C1 segment of cervical spinal cord (tissue), 14 donors: ENCODE measurements around the gene NOTUM.
A peak's percentile ranks its signal among the peaks of the same experiment; 100 is the strongest.

ENCODE experiments used
- DNase-seq, 14 donors: peaks; one replicate each; lab custom pipeline; 2025; lab: John Stamatoyannopoulos, UW

Gene NOTUM

GRCh38 chr17:81939881-81940385 is 21.1 kb downstream of the NOTUM start:
- DNase-seq: peak in 10 of 14 donors; percentile 24 to 84 (median 57)

DNA sequence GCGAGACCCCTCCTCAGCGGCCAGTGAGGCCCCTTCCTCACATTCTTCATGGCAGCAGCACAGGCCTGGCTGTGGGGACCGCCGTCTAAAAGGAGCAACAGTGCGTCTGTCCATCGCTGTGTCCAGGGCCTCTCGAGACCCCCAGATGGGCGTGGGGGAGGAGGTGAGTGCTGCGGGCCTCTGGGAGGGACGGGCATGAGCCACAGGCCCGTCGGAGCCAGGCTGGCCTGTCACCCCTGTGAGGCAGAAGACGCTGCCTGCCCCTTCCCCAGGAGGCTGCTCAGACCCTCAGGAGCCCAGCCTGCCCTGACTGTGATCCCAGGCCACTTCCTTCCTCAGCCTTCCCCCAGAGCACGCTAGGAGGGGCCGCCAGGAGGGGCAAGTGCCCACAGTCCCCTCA is 21.8 kb downstream of the NOTUM start:
- DNase-seq: no peak

DNA sequence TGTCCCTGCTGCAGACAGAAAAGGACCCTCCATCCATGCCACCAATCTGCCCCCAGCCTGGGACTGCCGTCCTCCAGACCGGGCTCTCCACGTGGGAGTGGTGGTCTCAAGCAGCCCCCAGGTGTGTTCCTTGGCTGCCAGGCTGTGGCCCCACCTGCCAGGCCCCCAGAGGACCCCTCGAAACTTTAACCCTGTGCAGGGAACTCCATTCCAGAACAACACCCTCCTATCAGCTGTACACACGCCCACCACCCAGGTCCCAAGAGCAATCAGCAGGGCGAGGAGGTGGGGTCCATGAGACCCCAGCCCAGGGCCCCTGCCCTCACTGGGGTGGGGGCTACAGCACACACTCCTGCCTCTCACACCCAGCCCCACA is 25.3 kb downstream of the NOTUM start:
- DNase-seq: no peak

GRCh38 chr17:81934850-81935708 is 25.9 kb downstream of the NOTUM start:
- no peak for DNase-seq

DNA sequence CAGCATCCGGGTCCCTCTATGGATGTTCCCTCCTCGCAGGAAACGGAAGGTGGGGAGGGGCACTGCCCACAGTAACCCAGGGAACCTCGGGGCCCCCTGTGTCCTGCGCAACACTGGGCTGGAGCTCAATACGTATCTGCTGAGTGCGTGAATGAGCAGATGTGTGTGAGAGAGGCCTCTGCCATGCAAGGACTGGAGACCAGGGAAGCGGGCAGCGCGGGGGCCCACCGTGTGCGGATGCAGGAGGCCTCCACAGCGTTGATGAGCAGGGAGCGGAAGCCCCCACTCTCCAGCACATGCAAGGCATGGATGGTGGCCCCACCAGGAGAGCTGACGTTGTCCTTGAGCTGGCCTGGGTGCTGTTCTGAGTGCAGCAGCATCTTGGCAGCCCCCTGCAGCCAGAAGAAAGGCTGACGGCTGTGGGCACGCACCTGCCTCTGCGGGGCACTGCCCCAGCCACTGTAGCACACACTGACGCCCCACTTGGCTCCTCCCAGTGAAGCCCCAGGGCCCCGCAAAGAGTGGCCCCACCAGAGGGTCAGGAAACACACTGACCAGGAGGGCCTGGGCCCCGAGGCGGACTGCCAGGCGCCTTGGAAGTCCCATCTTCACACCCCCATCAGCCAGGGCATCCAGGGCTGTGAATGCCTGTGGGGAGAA is 26.8 kb downstream of the NOTUM start:
- DNase-seq: no peak

- no peak for DNase-seq
Measured at GRCh38 chr17:81933178-81933699, 27.7 kb downstream of the NOTUM start.

- DNase-seq: no peak
Measured at GRCh38 chr17:81932333-81932983, 28.5 kb downstream of the NOTUM start.

GRCh38 chr17:81931557-81932332 is 29.2 kb downstream of the NOTUM start:
- no peak for DNase-seq

GRCh38 chr17:81931189-81931556 is 29.8 kb downstream of the NOTUM start:
- DNase-seq: no peak

DNA sequence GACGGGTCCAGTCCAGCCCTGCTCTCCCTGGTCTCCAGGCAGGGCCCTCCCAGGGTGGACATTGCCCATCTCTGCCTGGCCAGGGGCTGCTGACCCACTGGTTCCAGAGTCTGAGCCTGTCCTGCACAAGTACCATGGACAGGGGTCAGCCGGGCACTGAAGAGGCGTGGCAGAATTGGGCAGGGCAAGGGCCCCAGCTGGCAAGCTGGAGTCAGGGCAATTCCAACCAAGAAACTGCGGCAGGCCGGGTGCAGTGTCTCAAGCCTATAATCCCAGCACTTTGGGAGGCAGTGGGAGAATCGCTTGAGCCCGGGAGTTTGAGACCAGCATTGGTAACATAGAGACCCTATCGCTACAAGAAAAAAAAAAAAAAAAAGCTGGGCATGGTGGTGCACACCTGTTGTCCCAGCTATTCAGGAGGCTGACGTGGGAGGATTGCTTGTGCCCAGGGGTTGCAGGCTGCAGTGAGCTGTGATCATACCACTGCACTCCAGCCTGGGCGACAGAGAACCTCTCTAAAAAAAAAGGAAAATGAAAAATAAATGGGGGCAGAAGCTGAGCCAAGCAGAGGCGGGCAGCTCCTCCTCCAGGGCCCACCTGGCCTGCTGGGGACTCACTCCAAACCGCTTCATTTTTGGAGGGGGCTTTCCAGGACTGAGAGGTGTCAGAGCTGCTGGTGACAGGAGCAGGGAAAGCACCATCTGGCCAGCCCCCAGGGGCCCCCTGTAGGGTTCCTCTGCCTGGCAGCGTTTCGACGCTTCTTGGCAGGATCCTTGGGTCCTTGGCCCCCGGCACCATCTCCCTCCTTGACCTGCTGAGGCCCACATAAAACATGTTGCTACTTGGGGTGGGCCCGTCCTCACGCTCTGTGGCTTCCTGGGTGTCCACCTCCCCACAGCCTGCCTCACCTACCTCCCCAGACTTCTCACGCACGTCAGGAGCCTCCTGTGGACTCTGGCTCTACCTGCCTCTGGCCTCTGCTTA is 30.6 kb downstream of the NOTUM start:
- DNase-seq: no peak

GRCh38 chr17:81929253-81930141 is 31.5 kb downstream of the NOTUM start:
- no peak for DNase-seq

GRCh38 chr17:81928544-81929252 is 32.3 kb downstream of the NOTUM start:
- DNase-seq: no peak

DNA sequence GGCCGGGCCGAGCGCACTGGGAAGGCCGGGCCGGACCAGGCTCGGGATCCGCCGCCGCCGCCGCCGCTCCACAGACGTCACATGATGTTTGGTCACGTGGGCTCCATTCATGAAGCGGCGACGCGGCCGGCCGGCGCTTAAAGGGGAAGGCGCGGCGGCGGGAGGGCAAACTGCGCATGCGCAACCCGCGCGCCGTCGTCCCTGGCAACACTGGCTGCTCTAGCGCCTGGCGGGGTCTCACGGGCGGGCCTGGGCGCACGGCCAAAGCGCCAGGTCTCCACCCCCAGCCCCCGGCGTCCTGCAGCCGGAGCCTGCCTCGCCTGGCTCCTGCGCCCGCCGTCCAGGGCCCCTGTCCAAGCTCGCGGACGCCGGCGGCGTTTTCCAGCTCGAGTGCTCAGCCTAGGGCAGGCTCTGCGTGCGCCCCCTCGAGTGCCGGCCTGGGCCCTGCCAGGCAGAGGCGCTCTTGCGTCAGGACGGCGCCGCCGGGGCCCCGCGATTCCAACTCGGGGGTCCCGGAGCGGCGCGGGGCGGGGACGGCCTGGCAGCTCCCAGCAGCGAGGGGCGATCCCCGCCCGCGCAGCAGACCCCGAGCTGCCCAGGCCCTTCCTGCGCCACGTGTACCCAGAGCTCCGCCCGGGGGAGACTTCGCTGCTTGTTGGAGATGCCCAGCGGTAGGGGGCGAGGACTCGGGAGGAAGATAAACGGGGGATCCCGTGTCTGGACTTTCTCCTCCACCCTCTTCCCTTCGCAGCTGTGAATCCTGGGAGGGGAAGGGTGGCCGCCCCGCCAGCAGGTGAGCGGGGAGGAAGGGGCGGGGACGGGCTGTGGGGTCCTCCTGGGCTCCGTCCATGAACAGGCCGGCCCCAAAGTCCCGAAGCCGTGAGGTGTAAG is 33.1 kb downstream of the NOTUM start, which contains the start of gene MAFG:
MAFG (minus strand) TSS at position 83 of the 891 bp plus-strand sequence. CDS start 4,550 bp downstream, outside the sequence.
- DNase-seq: peak; percentile 48 to 94 (median 82)

- DNase-seq: no peak
Measured at GRCh38 chr17:81927152-81927652, 33.8 kb downstream of the NOTUM start.

DNA sequence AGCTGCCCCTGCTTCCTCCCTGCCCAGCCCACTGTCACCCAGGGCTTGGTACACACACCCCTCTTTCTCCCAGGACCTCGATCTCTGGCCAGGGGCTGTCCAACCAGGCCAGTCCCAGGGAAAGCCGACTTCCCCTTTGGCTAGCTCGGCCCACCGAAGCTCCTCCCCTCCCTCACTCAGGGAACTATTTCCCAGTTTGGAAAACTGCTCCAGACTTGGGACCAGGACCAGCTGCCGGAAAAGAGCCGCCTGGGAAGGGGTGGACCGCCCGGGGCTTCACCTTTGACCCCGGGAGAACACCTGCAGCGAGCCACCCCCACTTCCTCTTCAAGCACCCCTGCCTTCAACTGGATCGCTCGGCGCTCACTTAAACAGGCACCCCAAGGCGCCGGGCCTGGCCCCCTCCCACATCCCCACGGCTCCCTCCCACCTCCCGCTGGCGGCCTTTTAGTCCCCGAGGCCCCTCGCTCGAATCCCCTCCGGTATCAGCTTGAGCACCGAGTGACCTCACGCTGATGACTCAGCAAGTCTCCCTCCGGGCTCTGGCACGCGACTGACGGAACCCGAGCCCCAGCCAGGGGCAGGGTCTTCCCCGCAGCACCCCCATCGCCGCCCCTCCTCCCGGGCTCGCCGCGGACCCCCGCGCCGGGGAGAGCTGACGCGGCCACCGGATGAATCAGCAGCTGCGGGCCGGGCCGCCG is 34.4 kb downstream of the NOTUM start:
- DNase-seq: peak in 8 of 14 donors; percentile 30 to 74 (median 48)

- DNase-seq: no peak
Measured at GRCh38 chr17:81925860-81926450, 35.0 kb downstream of the NOTUM start.
